Hepatocyte (in vitro differentiated cells): ENCODE data around the gene SLC5A7.

ENCODE experiments used
- EZH2 ChIP-seq: fragments of 200-600 bp; sonication (generic); IDR thresholded peaks from 2 replicates; pipeline ENCODE4 v1.6.1; 2016; ENCODE audit warnings: antibody characterized with exemption, mild to moderate bottlenecking, borderline replicate concordance
- TF ChIP-seq, protein P1 (sequence below): fragments of 200-600 bp; sonication (generic); IDR thresholded peaks from 2 replicates; pipeline ENCODE4 v1.5.1; 2016; ENCODE audit warnings: antibody characterized with exemption, mild to moderate bottlenecking; ENCODE audit not compliant: poor library complexity

DNA sequence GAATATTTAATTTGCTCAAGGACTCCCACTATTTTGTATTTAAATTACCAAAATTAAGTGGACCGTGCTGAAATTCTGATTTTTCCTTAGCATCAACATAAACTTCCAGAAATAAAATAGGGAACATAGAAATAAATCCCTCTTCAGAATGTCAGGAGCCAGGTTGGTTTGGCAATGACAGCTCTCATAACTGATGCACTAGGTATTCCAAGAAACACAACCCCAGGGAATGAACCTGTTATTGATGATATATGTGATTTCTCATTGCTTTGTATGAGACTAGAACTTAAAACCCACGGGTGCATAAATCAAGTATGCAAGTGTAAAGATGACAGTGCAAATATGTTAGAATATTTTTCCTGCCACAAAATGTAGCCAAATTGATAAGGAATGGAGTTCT is 12.8 kb downstream of the SLC5A7 start:
- TF ChIP-seq, protein P1, sequence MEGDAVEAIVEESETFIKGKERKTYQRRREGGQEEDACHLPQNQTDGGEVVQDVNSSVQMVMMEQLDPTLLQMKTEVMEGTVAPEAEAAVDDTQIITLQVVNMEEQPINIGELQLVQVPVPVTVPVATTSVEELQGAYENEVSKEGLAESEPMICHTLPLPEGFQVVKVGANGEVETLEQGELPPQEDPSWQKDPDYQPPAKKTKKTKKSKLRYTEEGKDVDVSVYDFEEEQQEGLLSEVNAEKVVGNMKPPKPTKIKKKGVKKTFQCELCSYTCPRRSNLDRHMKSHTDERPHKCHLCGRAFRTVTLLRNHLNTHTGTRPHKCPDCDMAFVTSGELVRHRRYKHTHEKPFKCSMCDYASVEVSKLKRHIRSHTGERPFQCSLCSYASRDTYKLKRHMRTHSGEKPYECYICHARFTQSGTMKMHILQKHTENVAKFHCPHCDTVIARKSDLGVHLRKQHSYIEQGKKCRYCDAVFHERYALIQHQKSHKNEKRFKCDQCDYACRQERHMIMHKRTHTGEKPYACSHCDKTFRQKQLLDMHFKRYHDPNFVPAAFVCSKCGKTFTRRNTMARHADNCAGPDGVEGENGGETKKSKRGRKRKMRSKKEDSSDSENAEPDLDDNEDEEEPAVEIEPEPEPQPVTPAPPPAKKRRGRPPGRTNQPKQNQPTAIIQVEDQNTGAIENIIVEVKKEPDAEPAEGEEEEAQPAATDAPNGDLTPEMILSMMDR = no peak
- no peak for TF ChIP-seq EZH2
